Posterior vena cava (tissue), 2 donors: ENCODE measurements around the gene PDE7B. TPM values are rescaled to one million over a fixed set of nuclear protein-coding genes. Genes with fewer than 3 reads are reported as not detected.
A peak's percentile ranks its signal among the peaks of the same experiment; 100 is the strongest.

Experiments
- DNase-seq: peaks from one replicate; pipeline ENCODE4 v3.0.0-alpha.2; 2020; ENCODE audit warnings: low spot score
- intact Hi-C, 2 donors: fragments of 100-400 bp; cut with DNase I; formaldehyde crosslinking; loops; one replicate each; pipeline versions ENCODE4 v1.14.1 to v1.14.2; 2022 to 2023
- total RNA-seq, 2 donors: library from RNA; stranded (reverse); fragmentation: NEBNext Ultra II Directional; extraction: Animal tissue kit (Norgen Biotek cat#: 25700); gene quantifications; one replicate each; pipeline ENCODE4 v1.2.1, GENCODE V29; 2021
- donor health status: DM: yes; HTN: yes; CAD: no.
- donor health status: DM: yes; HTN: yes; CAD: no.

Gene PDE7B
- total RNA-seq, 2 donors from 2014 or later: 5.9 to 7.2 TPM

- intact Hi-C loops: no loop called here
- no peak for DNase-seq
Measured at GRCh38 chr6:136148523-136148922, 297.0 kb downstream of the PDE7B start.

DNA sequence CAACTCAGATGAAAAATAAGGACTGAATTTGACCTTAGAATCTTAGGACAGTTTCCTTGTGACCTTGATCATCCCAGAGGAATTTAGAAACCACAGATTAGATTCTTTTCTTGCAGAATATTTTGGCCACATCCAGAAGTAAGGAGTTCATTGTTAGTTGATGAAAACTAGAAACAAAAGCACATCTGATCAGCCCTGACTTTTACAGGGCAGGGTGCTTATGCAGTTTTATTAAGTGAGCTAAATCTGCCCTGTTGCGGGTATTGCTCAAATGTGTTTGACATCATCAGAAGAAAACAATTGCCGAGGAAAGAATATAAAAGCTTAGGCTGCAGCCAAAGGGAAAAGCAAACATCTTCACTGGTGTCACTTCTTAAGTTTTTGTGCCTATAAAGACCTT lies 297.8 kb downstream of the PDE7B start:
- intact Hi-C loops: no loop called here
- no peak for DNase-seq

- intact Hi-C loops: no loop called here
- DNase-seq: no peak
Measured at GRCh38 chr6:136150961-136151360, 299.5 kb downstream of the PDE7B start.

DNA sequence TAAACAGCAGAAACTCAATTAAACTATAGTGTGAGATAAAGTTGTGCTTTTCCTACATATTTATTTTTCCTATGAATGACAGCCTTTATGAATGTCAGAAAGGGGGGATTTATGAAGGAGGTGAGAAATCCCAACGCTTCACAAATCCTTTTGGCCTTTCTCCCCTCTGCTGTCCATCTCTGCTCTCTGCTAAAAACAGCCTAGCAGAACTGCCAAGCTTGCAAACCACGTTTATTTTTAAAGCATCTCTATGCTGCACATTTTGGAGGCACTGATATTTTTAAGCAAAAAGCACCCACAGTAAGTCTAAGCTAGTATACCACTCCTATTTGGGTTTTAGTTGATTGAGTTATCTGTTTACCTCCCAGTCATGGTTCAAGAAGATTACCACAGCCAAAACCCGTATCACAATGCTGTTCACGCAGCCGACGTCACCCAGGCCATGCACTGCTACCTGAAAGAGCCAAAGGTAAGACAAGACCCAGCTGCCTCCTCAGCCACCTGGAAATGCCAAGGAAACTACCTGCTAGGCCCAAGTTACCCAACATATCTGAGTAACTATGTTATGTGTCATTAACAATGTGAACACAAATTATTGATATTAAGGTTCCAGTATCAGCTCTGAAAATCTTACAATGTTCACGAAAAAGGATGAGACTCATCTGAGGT lies 302.3 kb downstream of the PDE7B start:
- intact Hi-C loops: no loop called here
- no peak for DNase-seq

DNA sequence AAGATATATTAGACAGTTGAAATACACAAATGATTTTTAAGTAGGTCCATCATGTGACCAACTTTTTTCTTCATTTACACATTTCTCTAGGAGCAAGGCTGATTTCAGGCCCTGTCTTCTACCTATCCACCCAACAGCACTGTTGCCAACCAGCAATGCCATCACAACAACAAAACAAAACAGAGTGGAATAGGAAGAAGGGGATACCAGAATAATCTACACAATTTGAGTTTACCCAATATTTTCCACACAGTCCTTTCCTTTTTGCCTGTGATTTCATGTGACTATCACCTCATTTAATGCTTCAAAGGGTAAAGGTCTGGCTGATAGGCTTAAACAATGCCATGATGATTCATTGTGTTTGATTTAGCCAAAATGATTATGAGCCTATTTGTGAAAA lies 303.7 kb downstream of the PDE7B start:
- no peak for DNase-seq
- intact Hi-C loops: no loop called here

- intact Hi-C loops: no loop called here
- DNase-seq: no peak
Measured at GRCh38 chr6:136157743-136158142, 306.2 kb downstream of the PDE7B start.

- DNase-seq: peak; percentile 76
Measured at GRCh38 chr6:136158387-136158821, 306.9 kb downstream of the PDE7B start.

DNA sequence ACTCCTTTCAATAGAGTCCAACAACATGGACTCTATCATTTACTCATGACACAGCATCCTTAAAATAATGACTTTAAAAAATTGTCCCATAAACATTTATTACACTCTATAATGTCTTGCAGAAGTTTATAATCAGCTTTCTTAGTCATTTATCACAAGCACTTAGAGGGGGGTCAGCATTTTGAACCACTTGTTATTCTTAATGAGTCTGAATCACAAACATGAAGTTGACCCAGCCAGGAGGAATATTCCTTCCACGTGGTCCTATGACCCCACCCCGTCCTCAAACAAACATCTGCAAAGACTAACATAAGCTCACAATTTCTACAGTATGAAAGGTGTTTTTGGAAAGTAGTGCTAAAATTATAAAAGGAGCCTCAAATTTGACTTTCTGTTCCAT lies 307.5 kb downstream of the PDE7B start:
- intact Hi-C loops: no loop called here
- no peak for DNase-seq

More at GRCh38 chr6:136158387-136158821, 306.9 kb downstream of the PDE7B start:
- intact Hi-C loops: no loop called here

- intact Hi-C loops: no loop called here
- DNase-seq: no peak
Measured at GRCh38 chr6:136160250-136160649, 308.7 kb downstream of the PDE7B start.

- DNase-seq: no peak
- intact Hi-C loops: no loop called here
Measured at GRCh38 chr6:136161950-136162349, 310.4 kb downstream of the PDE7B start.

DNA sequence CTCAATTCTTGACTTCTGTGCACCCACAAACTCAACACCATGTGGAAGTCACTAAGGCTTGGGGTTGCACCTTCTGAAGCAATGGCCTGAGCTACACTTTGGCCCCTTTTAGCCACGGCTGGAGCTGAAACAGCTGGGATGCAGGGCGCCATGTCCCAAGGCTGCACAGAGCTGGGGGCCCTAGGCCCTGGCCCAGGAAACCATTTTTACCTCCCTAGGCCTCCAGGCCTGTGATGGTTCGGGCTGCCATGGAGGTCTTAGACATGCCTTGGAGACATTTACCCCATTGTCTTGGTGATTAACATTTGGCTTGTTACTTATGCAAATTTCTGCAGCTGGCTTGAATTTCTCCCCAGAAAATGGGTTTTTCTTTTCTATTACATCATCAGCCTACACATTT lies 311.8 kb downstream of the PDE7B start:
- intact Hi-C loops: no loop called here
- DNase-seq: peak; percentile 62

GRCh38 chr6:136166815-136167214 lies 315.3 kb downstream of the PDE7B start:
- intact Hi-C loops: no loop called here
- no peak for DNase-seq

DNA sequence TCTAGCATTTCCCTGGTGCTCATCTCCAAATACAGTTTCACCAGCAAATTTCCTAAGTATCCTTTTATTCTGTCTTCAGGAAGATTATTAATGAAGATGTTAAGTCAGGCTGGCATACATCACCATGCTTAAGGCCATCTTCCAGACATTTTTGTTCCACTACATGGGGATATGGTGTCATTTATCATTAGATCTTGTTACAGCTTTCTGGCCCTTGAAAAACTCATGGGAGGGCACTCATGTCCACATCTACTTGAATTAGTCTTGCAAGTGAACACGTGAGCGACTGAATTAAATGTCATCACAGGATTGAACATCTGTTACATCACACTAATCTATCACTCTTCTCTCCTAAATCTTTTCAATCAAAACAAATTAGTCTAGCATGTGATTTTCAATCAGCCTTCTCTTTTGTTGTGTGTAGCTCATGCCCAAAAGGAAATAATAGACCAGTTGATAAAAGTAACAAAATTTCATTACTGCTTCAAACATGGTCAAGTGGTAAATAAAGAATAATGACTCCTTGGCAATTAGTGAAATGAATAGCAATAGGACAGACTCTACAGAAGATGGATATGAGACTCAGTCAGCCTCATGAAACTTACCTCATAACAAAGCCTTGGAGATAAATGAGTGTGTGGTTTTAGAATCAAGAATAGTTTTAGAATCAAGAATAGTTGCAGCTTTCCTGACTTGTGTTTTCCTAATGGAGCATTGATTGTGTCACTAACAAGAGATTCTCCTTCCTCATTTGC lies 318.1 kb downstream of the PDE7B start:
- intact Hi-C loops: loop anchor here in 1 of 2 donors (10.0 kb wide), 1 partner anchor 1855 kb away; the partner anchor contains the start of gene SGK1
- DNase-seq: no peak

- intact Hi-C loops: loop anchor here in 1 of 2 donors (10.0 kb wide), 1 partner anchor 1856 kb away; the partner anchor contains the start of gene SGK1
- no peak for DNase-seq
Measured at GRCh38 chr6:136171231-136171630, 319.7 kb downstream of the PDE7B start.

DNA sequence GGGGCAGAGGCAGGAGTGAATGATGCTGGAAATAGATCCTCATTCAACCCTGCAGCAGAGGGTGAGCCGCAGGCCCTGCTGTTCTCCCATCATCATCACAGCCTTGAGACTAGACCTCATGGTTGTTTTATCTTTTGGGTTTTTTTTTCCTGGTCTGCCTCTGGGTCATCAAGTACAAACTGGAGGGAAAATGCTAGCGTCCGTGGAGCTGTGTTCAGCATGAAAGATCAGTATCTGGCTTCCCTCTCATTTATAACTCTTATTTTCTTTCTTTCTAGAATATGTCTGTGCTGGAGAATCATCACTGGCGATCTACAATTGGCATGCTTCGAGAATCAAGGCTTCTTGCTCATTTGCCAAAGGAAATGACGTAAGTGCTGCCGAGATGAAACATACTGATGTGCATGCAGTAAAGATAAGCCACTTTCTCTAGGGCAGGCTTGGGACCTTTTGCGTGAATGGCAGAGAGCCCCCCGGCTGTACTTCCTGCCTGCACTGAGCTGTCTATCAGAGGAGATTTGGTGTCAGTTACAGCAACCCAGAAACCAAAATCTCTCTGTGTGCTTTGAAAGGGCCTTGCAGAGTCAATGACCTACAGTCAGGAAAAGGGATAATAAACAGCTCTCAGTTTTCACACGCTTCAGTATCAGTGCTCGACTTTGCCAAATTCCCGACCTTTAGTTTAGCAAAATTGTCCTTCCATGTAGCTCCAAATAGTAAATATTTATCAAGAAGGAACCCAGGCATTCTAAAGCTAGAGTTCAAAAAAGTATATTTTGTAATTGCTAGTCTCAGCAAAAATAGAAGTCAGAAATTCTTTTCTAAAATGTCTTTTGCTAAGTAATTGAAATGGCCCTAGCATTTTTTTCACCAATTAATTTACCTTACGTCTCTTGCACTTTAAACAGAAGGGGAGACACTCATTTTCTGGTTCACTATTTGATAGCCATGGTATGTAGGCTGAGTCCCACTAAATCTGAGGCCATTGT lies 322.3 kb downstream of the PDE7B start:
- intact Hi-C loops: loop anchor here in 1 of 2 donors (10.0 kb wide), 1 partner anchor 1859 kb away; the partner anchor contains the start of gene SGK1
- DNase-seq: no peak

DNA sequence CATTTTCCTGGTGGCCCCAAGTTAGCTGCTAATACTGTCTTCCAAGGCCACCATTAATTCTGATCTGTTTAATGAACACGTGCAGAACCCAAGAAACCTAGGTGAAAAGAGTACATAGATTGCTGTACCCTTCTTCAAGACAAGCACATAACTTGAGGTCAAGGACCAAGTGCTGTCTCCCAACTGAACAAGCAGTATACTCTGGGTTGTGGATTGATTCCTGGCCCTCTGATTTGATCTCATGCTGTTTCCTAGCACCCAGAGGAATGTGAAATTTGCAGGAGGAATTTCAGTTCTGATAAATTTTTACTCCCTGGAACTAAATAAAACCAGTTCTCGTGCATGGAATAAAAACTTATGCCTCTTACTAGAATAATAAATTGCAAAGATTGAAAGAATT lies 323.0 kb downstream of the PDE7B start:
- intact Hi-C loops: loop anchor here in 1 of 2 donors (10.0 kb wide), 1 partner anchor 1860 kb away; the partner anchor contains the start of gene SGK1
- DNase-seq: no peak

GRCh38 chr6:136175873-136176272 lies 324.4 kb downstream of the PDE7B start:
- intact Hi-C loops: loop anchor here in 1 of 2 donors (10.0 kb wide), 1 partner anchor 1861 kb away; the partner anchor contains the start of gene SGK1
- DNase-seq: no peak

- intact Hi-C loops: loop anchor here in 1 of 2 donors (10.0 kb wide), 1 partner anchor 1864 kb away; the partner anchor contains the start of gene SGK1
- DNase-seq: no peak
Measured at GRCh38 chr6:136178749-136179148, 327.2 kb downstream of the PDE7B start.
